Adrenal gland (tissue), 12 donors: ENCODE results near the gene TIGIT. TPM values are rescaled to one million over a fixed set of nuclear protein-coding genes. Genes with fewer than 3 reads are reported as not detected.

Experiments used
- DNase-seq, 7 donors: peaks; one replicate each; pipeline ENCODE4 v3.0.0-alpha.2; 2019 to 2020
- H3K27ac ChIP-seq, 5 donors: fragments of 200-600 bp; sonication (generic) in 4 of 5; 1 replicate in 3 of 5; 2 replicates in 2 of 5; pipeline versions ENCODE4 v1.5.1 to v1.8.0; 2016 to 2020; ENCODE audit warnings: mild to moderate bottlenecking in 1 of 5
- H3K27me3 ChIP-seq: fragments of 200-600 bp; 2 replicates; pipeline ENCODE4 v1.8.0; 2021
- H3K36me3 ChIP-seq, 2 donors: fragments of 200-600 bp; replicated peaks in 1 of 2; 1 replicate in 1 of 2; 2 replicates in 1 of 2; pipeline versions ENCODE4 v1.5.1 to v1.8.0; 2018 to 2022
- H3K4me1 ChIP-seq, 2 donors: fragments of 200-600 bp; replicated peaks in 1 of 2; 1 replicate in 1 of 2; 2 replicates in 1 of 2; pipeline versions ENCODE4 v1.5.1 to v1.8.0; 2018 to 2021
- H3K4me3 ChIP-seq, 4 donors: fragments of 200-600 bp; sonication (generic) in 3 of 4; one replicate each; pipeline ENCODE4 v1.5.1; 2016 to 2018
- H3K9me3 ChIP-seq, 3 donors: fragments of 200-600 bp; sonication (generic) in 1 of 3; replicated peaks in 1 of 3; 1 replicate in 2 of 3; 2 replicates in 1 of 3; pipeline versions ENCODE4 v1.5.1 to v1.8.0; 2016 to 2021
- POLR2A ChIP-seq, 2 donors: fragments of 450-650 bp; IDR thresholded peaks; one replicate each; pipeline ENCODE4 v1.6.1; 2017; ENCODE audit warnings: antibody characterized with exemption in 2 of 2, mild to moderate bottlenecking in 2 of 2, moderate library complexity in 1 of 2
- WGBS, 4 donors: extraction: QIAGEN DNeasy Blood & Tissue Kit in 2 of 4; methylation state at CpG; one replicate each; pipeline versions ENCODE4 v1.1.5 to v1.1.7; 2013 to 2017; 5-methylcytosine and 5-hydroxymethylcytosine counted together
- intact Hi-C, 2 donors: fragments of 100-400 bp; cut with DNase I; formaldehyde crosslinking; loops; one replicate each; pipeline versions ENCODE4 v1.14.1 to v1.15.0; 2022 to 2023
- polyA plus RNA-seq, 3 donors: library from polyadenylated mRNA; stranded (reverse); fragments of 200-250 nt in 2 of 3; fragments of 350-450 nt in 1 of 3; fragmentation: Illumina TruSeq in 1 of 3; extraction: RNeasy Lipid Tissue Mini Kit (QIAGEN cat#74804) in 1 of 3; gene quantifications; one replicate each; pipeline ENCODE4 v1.2.3, GENCODE V29; 2013 to 2014
- total RNA-seq, 9 donors: library from RNA; depleted of rRNA in 4 of 9; stranded (reverse); fragments of >200 nt in 4 of 9; fragments of 120-200 nt in 1 of 9; fragmentation: NEBNext Ultra II Directional in 1 of 9; extraction: Animal tissue kit (Norgen Biotek cat#: 25700) in 1 of 9; gene quantifications; one replicate each; pipeline versions ENCODE4 v1.1.0 to v1.2.4, GENCODE V29; 2013 to 2023
- TF ChIP-seq, protein P1 (sequence below), 6 experiments: fragments of 450-650 bp in 4 of 6; fragments of 200-600 bp in 2 of 6; sonication (generic) in 1 of 6; IDR thresholded peaks; 1 replicate in 5 of 6; 2 replicates in 1 of 6; pipeline versions ENCODE4 v1.5.1 to v1.8.0; 2016 to 2021; ENCODE audit warnings: antibody characterized with exemption in 6 of 6, mild to moderate bottlenecking in 2 of 6, moderate library complexity in 1 of 6
- donor health status: healthy with polysubstance abuse.
- donor health status: Bipolar disorder and iron deficiency.
- donor health status: DM: yes; HTN: yes; CAD: no.
- donor health status: DM: no; HTN: no; CAD: no.
- donor health status: DM: no; HTN: no; CAD: no.
- donor health status: DM: yes; HTN: yes; CAD: no.

Gene TIGIT
- total and polyA plus RNA-seq, 12 donors = 0.05 to 0.61 (median 0.24) TPM; not detected in 3

DNA sequence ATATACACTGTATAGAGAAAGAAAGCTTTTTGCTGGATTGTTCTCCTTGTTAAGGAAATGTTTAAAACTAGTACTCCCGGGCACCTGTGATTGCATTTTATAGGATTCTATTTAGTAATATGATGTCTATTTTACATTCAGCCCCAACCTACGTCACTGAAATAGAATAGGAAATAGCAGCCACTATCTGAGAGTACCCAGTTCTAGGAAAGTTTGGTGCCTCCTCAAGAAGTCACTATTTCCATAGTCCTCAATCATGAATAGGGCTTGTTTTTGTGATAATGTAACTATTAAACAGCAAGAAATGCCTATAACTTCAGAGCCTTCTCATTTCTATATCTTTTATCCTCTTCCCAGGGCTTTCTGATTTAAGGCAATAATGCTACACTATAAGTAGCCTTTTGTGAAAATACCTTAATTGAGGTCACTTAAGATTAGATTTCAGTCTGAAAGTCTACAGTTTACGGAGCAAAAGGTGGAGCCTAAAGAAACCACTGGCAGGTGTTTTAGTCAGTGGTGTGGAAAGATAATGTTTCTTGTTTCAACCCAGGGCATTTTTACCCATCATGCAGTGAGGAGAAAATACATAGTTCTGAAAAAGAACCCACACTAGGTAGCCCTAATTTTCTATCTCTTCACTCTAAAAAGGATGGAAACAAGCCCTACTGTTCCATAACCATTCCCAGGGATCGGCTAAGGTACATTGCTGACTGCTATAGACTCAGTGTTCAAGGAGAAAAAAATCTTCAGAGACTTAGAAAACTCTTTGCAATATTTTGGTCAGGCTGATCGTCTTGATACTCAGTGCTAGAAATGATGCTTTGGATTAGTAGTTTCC, 38.7 kb downstream of the TIGIT start:
- Histone ChIP-seq H3K27ac (no peak overlapping the region), H3K36me3 (no peaks in the 10 kb centered on the region), H3K4me3 (no peak overlapping the region), H3K4me1 (peaks cover 6 to 27% of the 10 kb centered on the region in 2 donors), H3K27me3 (no peaks in the 10 kb centered on the region), H3K9me3 (no peaks in the 10 kb centered on the region)
- DNase-seq = no peak
- intact Hi-C loops = no loop called here
- 90 to 94% (median 92%) methylated on average over 5 of the region's 5 CpGs for WGBS, 4 donors
- TF ChIP-seq, protein P1, sequence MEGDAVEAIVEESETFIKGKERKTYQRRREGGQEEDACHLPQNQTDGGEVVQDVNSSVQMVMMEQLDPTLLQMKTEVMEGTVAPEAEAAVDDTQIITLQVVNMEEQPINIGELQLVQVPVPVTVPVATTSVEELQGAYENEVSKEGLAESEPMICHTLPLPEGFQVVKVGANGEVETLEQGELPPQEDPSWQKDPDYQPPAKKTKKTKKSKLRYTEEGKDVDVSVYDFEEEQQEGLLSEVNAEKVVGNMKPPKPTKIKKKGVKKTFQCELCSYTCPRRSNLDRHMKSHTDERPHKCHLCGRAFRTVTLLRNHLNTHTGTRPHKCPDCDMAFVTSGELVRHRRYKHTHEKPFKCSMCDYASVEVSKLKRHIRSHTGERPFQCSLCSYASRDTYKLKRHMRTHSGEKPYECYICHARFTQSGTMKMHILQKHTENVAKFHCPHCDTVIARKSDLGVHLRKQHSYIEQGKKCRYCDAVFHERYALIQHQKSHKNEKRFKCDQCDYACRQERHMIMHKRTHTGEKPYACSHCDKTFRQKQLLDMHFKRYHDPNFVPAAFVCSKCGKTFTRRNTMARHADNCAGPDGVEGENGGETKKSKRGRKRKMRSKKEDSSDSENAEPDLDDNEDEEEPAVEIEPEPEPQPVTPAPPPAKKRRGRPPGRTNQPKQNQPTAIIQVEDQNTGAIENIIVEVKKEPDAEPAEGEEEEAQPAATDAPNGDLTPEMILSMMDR (IDR thresholded peaks at IDR 0.05) = no peak
- TF ChIP-seq POLR2A (IDR thresholded peaks at IDR 0.05) = no peak

DNA sequence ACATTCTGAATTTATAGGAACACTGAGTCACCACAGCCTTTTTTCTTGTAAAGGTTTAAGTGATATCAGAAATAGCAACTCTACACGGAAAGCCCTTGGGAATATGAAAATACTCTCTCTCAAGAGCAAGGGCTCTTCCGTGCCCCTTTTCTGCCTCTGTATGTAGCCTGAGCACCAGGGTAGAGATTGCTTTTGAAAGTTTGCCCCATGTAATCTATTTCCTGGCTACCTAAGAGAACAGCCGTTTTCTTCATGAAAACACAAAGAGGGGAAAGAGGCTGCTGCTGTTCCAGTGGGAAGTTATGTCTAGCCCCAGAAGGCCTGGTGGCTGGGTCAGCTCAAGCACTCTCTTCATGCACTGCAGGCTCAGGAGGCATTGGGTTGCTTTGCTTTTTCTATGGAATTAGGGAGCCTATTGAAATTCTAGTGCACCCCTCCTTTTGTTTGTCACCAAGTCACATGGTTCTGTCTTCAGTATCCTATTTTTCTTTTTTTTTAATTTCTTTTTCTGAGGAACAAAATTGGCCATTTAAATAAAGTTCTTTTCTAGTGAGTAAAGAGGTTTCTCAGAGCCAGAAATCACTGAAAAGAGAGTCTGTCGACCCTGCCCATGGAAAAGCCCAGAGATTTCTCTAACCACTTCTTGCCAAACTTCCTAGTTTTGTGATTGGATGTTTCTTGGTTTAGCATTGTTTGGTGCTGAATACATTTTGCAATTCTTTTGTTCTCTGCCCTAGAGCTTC, 39.5 kb downstream of the TIGIT start:
- Histone ChIP-seq H3K4me1 (peaks cover 6 to 26% of the 10 kb centered on the region in 2 donors), H3K36me3 (no peaks in the 10 kb centered on the region), H3K9me3 (no peaks in the 10 kb centered on the region), H3K27ac (no peak overlapping the region), H3K4me3 (no peak overlapping the region), H3K27me3 (no peaks in the 10 kb centered on the region)
- DNase-seq = no peak
- intact Hi-C loops = no loop called here
- TF ChIP-seq, protein P1 (IDR thresholded peaks at IDR 0.05) = no peak
- TF ChIP-seq POLR2A (IDR thresholded peaks at IDR 0.05) = no peak
- 77 to 82% (median 81%) methylated on average over 4 of the region's 4 CpGs for WGBS, 4 donors

DNA sequence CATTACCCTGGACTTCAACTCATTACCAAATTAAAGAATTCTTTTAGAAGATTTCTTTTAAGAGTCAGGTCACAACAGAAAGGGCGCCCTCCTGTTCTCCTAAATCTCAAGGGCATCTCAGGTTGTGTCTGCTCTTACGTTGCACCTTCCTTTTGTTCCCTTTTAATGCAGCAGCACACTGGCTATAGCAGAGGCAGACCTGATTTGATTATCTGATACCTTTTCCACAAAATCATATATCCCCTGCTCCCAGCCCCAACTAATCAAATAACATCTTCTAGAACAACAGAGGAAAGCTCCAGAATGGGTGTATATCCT, 40.1 kb downstream of the TIGIT start:
- no peaks in the 10 kb centered on the region for H3K27me3 ChIP-seq
- TF ChIP-seq POLR2A (IDR thresholded peaks at IDR 0.05) = no peak
- TF ChIP-seq, protein P1 (IDR thresholded peaks at IDR 0.05) = no peak
- WGBS, 4 donors = 89 to 96% (median 92%) methylated on average over 2 of the region's 2 CpGs
- H3K9me3 ChIP-seq = no peaks in the 10 kb centered on the region
- H3K36me3 ChIP-seq = peaks cover 0 to 5% of the 10 kb centered on the region in 2 donors
- intact Hi-C loops = no loop called here
- no peak overlapping the region for H3K4me3 ChIP-seq
- peaks cover 6 to 21% of the 10 kb centered on the region in 2 donors for H3K4me1 ChIP-seq
- H3K27ac ChIP-seq = no peak overlapping the region
- DNase-seq = no peak

DNA sequence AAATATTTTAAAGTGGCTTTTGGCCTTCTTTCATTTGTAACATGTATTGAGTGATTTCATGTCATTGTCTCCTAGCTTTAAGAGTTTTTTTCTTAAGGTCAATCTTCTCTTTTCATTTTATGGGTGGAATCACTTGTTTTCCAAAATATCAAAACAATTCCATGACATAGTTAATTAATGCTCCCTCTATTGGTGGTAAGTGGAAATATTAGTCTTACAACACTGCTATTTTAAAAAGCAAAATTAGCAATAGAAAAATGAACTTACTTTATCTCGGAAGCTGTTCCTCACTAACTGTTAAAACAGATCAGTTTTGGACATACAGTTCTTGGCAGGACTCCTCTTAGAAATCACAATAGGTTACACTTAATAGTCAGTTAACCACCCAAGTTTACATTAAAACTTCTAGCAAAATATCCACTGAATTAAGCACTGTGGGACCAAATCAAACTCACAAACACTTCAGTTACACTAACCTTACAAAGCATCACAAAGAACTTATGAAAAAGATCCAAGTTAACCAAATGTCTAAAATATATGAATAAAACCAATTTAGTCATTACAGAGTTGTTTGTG, 42.4 kb downstream of the TIGIT start:
- no peak for TF ChIP-seq POLR2A (IDR thresholded peaks at IDR 0.05)
- TF ChIP-seq, protein P1 (IDR thresholded peaks at IDR 0.05) = peak; percentile 18 to 43 (median 37)
- intact Hi-C loops = no loop called here
- Histone ChIP-seq H3K4me3 (no peak overlapping the region), H3K27ac (no peak overlapping the region), H3K27me3 (no peaks in the 10 kb centered on the region), H3K9me3 (no peaks in the 10 kb centered on the region), H3K4me1 (peaks cover 6 to 21% of the 10 kb centered on the region in 2 donors), H3K36me3 (peaks cover 0 to 8% of the 10 kb centered on the region in 2 donors)
- WGBS, 4 donors = 71 to 78% (median 76%) methylated on average over 1 of the region's 1 CpG
- no peak for DNase-seq
